Measurements from ENCODE around the gene IGFL3.
"Not testable (repeated sequence)": the region's sequence is repeated elsewhere in the genome, so short reads cannot be mapped to it uniquely, and the experiment has no call there.

IGFL3 gene

DNA sequence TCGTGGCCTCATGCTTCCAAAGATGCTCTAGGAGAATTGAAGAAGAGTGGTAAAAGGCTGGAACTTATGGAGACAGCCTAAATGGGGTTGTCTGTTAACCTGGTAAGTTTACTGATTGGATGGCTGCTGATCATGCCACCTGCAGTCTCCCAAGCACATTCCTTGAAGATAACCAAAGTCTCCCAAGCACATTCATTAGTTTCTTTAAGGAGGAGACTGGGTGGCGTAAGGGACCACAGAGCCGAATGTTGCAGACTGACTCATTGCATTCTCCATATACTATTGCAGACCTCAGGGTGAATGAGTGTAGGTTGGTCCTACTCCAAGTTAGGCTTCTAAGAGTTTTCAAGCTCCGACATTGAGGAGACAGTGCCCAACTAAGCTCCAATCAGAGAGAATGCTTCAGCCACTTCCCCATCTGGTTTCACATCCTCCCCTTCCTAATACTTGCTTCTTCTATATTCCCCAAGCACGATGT, at the start of gene IGFL3:
Gene IGFL3 (minus strand): TSS at position 51 of the 478 bp plus-strand sequence. CDS start 39 bp downstream, at position 12.
- no peak for TF ChIP-seq JUND (IDR thresholded peaks at IDR 0.05; ENCODE audit: low read depth)
- in situ Hi-C loops (cut with HindIII; ENCODE audit: low pct_unique_long_range_greater_than_20kb, low sequenced_read_pairs): no loop called here
- DNase-seq (ENCODE audit: low read depth in 1 of 2, low spot score in 1 of 2): no peak

DNA sequence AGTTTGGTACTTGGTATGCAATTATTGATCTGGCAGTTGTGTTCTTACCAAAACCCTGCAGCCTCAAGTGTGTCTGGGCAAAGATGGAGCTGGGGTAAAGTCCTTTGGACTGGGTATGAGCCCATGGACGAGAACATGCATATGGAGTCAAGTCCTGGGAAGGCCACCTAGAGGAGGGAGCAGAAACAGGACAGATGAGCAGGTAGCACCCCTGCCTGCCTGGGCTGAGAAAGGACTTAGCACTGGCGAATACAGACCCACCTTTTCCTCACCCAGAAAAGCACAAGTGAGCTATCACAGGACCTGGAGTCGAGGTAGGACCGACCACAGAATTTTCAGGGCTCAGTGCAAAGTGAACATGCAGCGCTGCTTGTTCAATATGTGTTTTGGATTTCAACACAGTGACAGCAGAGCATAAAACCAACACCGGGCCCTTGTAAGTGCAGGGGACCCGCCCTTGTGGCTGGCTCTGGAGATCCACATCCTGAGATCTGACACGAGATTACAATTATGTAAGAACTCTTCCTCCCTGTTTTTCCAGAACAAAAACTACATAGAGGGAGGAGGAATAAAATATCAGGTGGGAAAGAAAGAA, 49.5 kb upstream of the IGFL3 start:
- TF ChIP-seq JUND (IDR thresholded peaks at IDR 0.05; ENCODE audit: low read depth): no peak
- in situ Hi-C loops (cut with HindIII; ENCODE audit: low pct_unique_long_range_greater_than_20kb, low sequenced_read_pairs): no loop called here
- DNase-seq (ENCODE audit: low read depth in 1 of 2, low spot score in 1 of 2): peak in 1 of 2 experiments; percentile 10

DNA sequence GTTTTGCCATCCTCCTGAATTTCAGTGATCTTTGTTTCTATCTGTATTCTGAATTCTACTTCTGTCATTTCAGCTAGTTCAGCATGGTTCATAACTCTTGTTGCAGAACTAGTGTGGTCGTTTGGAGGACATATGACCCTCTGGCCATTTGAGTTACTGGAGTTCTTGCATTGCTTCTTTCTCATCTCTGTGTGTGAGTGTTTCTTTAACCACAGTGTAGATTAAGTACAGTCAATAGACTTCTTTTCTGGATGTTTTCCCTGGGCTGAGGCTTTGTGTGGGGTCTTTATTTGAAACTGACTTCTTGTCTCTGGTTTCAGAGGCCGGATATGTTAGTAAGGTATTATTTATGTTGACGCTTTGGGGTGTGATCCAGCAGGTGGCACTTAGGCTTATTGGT, 38.2 kb upstream of the IGFL3 start:
- in situ Hi-C loops (cut with HindIII; ENCODE audit: low pct_unique_long_range_greater_than_20kb, low sequenced_read_pairs): no loop called here
- no peak for TF ChIP-seq JUND (IDR thresholded peaks at IDR 0.05; ENCODE audit: low read depth)

DNA sequence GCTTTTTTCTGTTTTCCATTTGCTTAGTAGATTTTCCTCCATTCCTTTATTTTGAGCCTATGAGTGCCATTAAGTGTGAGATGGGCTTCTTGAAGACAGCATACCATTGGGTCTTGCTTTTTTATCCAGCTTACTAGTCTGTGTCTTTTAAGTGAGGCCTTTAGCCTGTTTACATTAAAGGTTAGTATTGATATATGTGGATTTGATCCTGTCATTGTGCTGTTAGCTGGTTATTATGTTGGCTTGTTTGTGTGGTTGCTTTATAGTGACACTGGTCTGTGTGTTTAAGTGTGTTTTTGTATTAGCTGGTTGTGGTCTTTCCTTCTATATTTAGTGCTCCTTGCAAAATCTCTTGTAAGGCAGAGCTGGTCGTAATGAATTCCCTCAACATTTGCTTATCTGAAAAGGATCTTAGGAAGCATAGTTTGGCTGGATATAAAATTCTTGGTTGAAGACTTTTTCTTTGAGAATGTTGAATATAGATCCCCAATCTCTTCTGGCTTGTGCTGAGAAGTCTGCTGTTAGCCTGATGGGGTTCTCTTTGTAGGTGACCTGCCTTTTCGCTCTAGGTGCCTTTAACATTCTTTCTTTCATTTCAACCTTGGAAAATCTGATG, 37.3 kb upstream of the IGFL3 start:
- in situ Hi-C loops (cut with HindIII; ENCODE audit: low pct_unique_long_range_greater_than_20kb, low sequenced_read_pairs); DNase-seq (ENCODE audit: low read depth in 1 of 2, low spot score in 1 of 2): not testable (repeated sequence)

More for the DNA sequence above, 38.2 kb upstream of the IGFL3 start:
- DNase-seq (ENCODE audit: low read depth in 1 of 2, low spot score in 1 of 2): no peak

DNA sequence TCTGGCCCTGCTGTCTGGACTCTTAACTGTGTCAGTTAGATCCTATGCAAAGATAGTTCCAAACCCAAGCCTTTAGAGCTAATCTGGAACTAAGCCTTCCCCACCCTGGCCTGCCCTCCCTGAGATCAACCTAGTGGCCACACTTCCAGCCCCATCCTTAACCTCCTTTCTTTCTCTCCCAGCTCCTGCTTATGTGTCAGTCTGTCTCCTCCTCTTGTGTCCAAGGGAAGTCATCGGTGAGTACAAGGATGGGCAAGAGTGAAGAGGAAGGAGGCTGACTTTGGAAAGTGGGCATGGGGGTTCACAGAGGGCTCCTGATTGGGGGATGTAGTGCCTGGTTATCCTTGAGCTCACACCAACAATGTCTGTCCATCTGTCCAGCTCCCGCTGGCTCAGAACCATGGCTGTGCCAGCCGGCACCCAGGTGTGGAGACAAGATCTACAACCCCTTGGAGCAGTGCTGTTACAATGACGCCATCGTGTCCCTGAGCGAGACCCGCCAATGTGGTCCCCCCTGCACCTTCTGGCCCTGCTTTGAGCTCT, 35.8 kb upstream of the IGFL3 start:
- in situ Hi-C loops (cut with HindIII; ENCODE audit: low pct_unique_long_range_greater_than_20kb, low sequenced_read_pairs): no loop called here
- no peak for TF ChIP-seq JUND (IDR thresholded peaks at IDR 0.05; ENCODE audit: low read depth)
- DNase-seq (ENCODE audit: low read depth in 1 of 2, low spot score in 1 of 2): no peak

DNA sequence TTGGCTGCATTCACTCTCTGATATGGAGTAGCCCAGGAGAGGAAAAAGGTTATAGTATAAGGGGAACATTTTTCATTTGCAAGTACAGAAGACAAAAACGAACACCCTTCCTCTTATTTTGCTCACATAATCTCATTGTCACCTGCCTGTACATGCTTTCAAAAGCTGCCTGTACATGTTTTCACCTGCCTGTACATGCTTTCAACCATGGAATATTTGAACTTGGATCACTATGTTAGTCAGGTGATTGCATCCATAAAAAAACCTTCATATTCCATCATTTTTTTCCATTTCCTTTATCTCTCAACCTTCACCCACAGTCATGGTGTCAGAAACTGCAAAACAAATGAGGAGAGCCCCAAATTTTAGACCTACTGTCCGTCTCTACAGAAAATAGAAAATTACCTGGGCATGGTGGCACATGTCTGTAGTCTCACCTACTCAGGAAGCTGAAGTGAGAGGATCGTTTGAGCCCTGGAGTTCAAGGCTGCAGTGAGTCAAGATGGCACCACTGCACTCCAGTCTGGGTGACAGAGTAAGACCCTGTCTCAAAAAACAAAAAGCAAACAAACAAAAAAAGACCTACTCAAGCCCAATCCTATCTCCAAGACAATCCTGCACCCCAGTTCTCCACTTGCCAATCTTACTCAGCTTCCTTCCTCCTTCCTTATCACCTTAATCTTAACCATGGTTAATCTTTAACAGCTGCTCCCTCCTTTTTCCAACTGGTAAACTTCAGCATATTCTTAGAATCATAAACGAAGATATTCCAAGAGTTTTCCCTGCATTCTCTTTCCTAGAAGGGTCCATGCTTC, 35.1 kb upstream of the IGFL3 start:
- in situ Hi-C loops (cut with HindIII; ENCODE audit: low pct_unique_long_range_greater_than_20kb, low sequenced_read_pairs): no loop called here
- no peak for DNase-seq (ENCODE audit: low read depth in 1 of 2, low spot score in 1 of 2)
- no peak for TF ChIP-seq JUND (IDR thresholded peaks at IDR 0.05; ENCODE audit: low read depth)

DNA sequence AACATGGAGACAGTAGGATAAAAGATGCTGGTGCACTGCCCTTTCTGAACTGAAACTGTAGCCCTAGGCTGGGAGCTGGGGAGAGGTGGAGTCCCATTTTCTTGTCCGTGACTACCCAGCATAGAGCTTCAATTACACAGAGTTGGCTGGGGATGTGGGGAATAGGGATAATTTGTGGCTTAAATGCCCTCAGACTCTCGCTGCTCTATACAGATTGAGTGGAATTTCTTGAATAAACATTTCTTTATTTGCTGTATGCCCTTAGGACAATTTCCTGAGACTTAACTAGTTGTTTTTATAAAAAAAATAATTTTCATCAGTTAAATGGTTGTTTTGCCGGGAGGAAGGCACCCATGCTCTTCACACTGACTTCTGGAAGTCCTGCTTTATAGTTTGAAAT, 30.7 kb upstream of the IGFL3 start:
- in situ Hi-C loops (cut with HindIII; ENCODE audit: low pct_unique_long_range_greater_than_20kb, low sequenced_read_pairs): no loop called here
- no peak for DNase-seq (ENCODE audit: low read depth in 1 of 2, low spot score in 1 of 2)
- TF ChIP-seq JUND (IDR thresholded peaks at IDR 0.05; ENCODE audit: low read depth): no peak

DNA sequence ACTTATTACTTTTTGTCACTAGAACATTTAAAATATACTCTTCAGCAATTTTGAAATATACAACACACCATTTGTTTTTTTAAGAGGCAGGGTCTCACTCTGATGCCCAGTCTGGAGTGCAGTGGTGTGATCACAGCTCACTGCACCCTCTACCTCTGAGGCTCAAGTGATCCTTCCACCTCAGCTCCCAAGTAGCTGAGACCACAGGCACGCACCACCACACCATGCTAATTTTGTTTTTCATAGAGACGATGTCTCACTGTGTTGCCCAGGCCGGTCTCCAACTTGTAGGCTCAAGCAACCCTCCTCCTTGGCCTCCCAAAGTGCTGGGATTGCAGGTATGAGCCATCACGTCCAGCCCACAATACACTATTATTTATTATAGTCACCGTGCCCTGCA, 26.1 kb upstream of the IGFL3 start:
- in situ Hi-C loops (cut with HindIII; ENCODE audit: low pct_unique_long_range_greater_than_20kb, low sequenced_read_pairs): no loop called here
- no peak for TF ChIP-seq JUND (IDR thresholded peaks at IDR 0.05; ENCODE audit: low read depth)
- DNase-seq (ENCODE audit: low read depth in 1 of 2, low spot score in 1 of 2): no peak

DNA sequence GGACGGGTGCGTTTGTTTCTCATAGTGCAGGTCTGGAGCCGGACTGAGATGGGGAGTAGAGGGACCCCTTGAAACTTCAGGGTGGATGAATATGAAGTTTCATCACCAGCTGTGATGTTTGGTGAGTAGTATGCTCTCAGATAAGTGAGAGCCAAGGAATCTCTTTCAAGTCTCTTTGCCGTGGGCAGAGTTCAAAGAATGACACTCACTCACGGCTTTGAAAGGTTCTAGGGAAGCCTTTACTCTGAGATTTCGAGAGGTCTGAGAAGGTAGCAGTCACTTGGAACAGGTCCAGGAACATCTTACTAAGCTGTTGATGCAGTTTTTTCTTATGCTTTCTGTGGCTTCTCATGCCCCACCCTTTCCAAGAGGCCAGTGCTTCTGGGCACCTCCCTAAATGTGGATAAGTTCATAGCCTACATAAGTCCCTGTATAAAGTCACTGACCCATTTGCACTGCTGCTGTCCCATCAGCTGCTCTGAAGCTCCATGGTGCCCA, 23.4 kb upstream of the IGFL3 start, which contains the start of gene IGFL2:
Gene IGFL2 (plus strand): TSS at position 448 of the 498 bp plus-strand sequence. CDS start 41 bp downstream, at position 489.
- TF ChIP-seq JUND (IDR thresholded peaks at IDR 0.05; ENCODE audit: low read depth): no peak
- in situ Hi-C loops (cut with HindIII; ENCODE audit: low pct_unique_long_range_greater_than_20kb, low sequenced_read_pairs): no loop called here
- DNase-seq (ENCODE audit: low read depth in 1 of 2, low spot score in 1 of 2): no peak

DNA sequence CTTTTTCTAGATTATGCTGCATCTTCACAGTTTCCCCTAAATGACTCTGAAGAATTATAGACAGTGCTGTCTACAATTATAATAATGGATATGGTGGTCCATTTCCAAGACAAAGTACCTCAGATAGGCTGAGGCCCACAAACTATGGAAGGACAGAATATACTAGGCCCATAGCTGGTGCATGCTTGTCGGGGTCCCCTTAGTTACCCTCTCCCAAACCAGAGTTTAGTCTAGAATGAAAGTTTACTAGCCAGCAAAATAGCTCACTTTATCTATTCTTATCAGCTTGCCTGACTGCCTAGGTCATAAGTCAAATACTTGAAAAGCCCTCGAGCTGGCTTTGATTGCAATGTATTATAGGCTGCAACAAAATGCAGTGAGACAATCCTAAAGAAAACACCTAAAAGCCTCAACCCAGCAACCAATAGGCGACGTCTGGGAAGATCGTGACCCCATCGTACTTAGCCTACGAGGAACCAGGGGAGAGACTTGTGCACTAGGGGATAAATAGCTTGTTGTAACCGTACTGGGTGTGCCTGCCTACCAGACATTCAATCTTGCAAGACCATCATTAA, 22.8 kb upstream of the IGFL3 start:
- in situ Hi-C loops (cut with HindIII; ENCODE audit: low pct_unique_long_range_greater_than_20kb, low sequenced_read_pairs): no loop called here
- DNase-seq (ENCODE audit: low read depth in 1 of 2, low spot score in 1 of 2): no peak

DNA sequence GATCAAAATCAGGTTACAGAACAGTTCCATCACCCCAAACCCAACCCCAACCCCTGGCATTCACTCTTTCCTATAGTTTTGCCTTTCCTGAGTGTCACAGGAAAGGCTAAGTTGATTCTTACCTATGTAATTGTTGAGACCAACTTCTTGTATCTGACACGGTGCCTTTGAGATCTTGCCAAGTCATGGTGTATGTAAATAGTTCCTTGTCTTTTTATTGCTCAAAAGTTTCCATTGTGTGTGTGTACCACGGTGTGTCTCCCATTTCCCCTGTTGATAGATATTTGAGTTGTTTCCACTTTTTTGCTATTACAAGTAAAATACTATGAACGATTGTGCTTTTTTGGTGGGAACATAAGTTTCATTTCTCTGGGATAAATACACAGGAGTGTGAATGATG, 20.3 kb upstream of the IGFL3 start:
- in situ Hi-C loops (cut with HindIII; ENCODE audit: low pct_unique_long_range_greater_than_20kb, low sequenced_read_pairs): no loop called here
- peak in 1 of 2 experiments; percentile 2 for DNase-seq (ENCODE audit: low read depth in 1 of 2, low spot score in 1 of 2)
- no peak for TF ChIP-seq JUND (IDR thresholded peaks at IDR 0.05; ENCODE audit: low read depth)

More for the DNA sequence above, 22.8 kb upstream of the IGFL3 start:
- TF ChIP-seq JUND (IDR thresholded peaks at IDR 0.05; ENCODE audit: low read depth): no peak

DNA sequence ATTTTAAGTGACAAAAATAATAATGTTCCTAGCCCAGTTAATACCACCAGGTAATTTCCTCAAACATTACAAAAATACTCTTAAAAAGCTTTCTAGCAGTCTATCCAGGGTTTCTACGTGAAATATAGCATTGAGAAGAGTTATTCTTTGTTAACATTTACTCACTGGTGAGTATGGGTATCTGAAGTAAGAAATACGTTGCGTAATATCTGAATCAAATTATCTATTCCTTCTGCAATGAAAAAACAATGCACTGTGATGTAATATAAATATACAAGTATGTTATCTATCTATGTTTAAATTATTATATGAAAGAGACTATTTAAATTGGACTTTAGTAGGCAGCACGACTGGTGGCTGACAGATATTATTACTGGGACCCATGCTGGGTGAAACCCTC, 17.8 kb upstream of the IGFL3 start:
- DNase-seq (ENCODE audit: low read depth in 1 of 2, low spot score in 1 of 2): no peak
- TF ChIP-seq JUND (IDR thresholded peaks at IDR 0.05; ENCODE audit: low read depth): no peak
- in situ Hi-C loops (cut with HindIII; ENCODE audit: low pct_unique_long_range_greater_than_20kb, low sequenced_read_pairs): no loop called here

Measured in T47D (cell line).